Immature natural killer cell (primary cell): ENCODE results near the gene CMSS1. TPM values are rescaled to one million over a fixed set of nuclear protein-coding genes. Genes with fewer than 3 reads are reported as not detected.

Experiments used
- DNase-seq, 3 donors: peaks; one replicate each; pipeline ENCODE4 v3.0.0; 2022; ENCODE audit warnings: mixed read lengths in 1 of 3
- H3K27ac Mint-ChIP-seq, 6 donors: one replicate each; pipeline ENCODE4 v1.8.0; 2020; ENCODE audit warnings: mixed read lengths in 6 of 6, mild to moderate bottlenecking in 5 of 6, inconsistent platforms in 4 of 6, moderate library complexity in 3 of 6
- H3K27me3 Mint-ChIP-seq, 3 donors: one replicate each; pipeline ENCODE4 v1.8.0; 2020 to 2021; ENCODE audit warnings: low read depth in 3 of 3, mild to moderate bottlenecking in 3 of 3, mixed read lengths in 3 of 3, moderate library complexity in 3 of 3, inconsistent platforms in 1 of 3
- H3K36me3 Mint-ChIP-seq, 3 donors: one replicate each; pipeline ENCODE4 v1.8.0; 2020; ENCODE audit warnings: mixed read lengths in 3 of 3, inconsistent platforms in 2 of 3, mild to moderate bottlenecking in 2 of 3
- H3K4me1 Mint-ChIP-seq, 2 donors: one replicate each; pipeline ENCODE4 v1.8.0; 2020; ENCODE audit warnings: inconsistent platforms in 2 of 2, mild to moderate bottlenecking in 2 of 2, mixed read lengths in 2 of 2, moderate library complexity in 1 of 2
- H3K4me3 Mint-ChIP-seq, 5 donors: one replicate each; pipeline ENCODE4 v1.8.0; 2020; ENCODE audit warnings: mild to moderate bottlenecking in 5 of 5, mixed read lengths in 5 of 5, inconsistent platforms in 3 of 5, moderate library complexity in 3 of 5
- H3K9me3 Mint-ChIP-seq, 6 donors: one replicate each; pipeline ENCODE4 v1.8.0; 2020; ENCODE audit warnings: mild to moderate bottlenecking in 6 of 6, mixed read lengths in 6 of 6, inconsistent platforms in 4 of 6, moderate library complexity in 3 of 6
- polyA plus RNA-seq, 3 donors: library from polyadenylated mRNA; unstranded; fragments of 300-500 nt; fragmentation: Illumina TruSeq; gene quantifications; one replicate each; pipeline ENCODE4 v1.2.3, GENCODE V29; 2021

Gene CMSS1
- polyA plus RNA-seq, 3 donors from 2014 or later, result 12.1 to 13.4 (median 12.8) TPM

- H3K36me3 Mint-ChIP-seq, result peaks cover 0 to 6% (median 0%) of the 10 kb centered on the region in 3 donors
- no peaks in the 10 kb centered on the region for H3K9me3 Mint-ChIP-seq
- H3K27me3 Mint-ChIP-seq, result no peaks in the 10 kb centered on the region
- H3K4me3 Mint-ChIP-seq, result no peak overlapping the region
- no peak for DNase-seq
- H3K4me1 Mint-ChIP-seq, result no peaks in the 10 kb centered on the region
- no peak overlapping the region for H3K27ac Mint-ChIP-seq
Observed at GRCh38 chr3:99938270-99938911, 120.7 kb downstream of the CMSS1 start.

- Mint-ChIP-seq H3K4me1 (no peaks in the 10 kb centered on the region), H3K36me3 (peaks cover 0 to 6% (median 0%) of the 10 kb centered on the region in 3 donors), H3K4me3 (no peak overlapping the region), H3K9me3 (no peaks in the 10 kb centered on the region), H3K27ac (no peak overlapping the region), H3K27me3 (peaks cover 0 to 3% (median 0%) of the 10 kb centered on the region in 3 donors)
- no peak for DNase-seq
Observed at GRCh38 chr3:99939876-99940275, 122.2 kb downstream of the CMSS1 start.

- Mint-ChIP-seq H3K4me3 (no peak overlapping the region), H3K9me3 (no peaks in the 10 kb centered on the region), H3K4me1 (peaks cover 0 to 3% of the 10 kb centered on the region in 2 donors), H3K27ac (no peak overlapping the region), H3K36me3 (peaks cover 0 to 6% (median 0%) of the 10 kb centered on the region in 3 donors), H3K27me3 (peaks cover 0 to 3% (median 0%) of the 10 kb centered on the region in 3 donors)
- DNase-seq, result no peak
Observed at GRCh38 chr3:99940350-99940749, 122.7 kb downstream of the CMSS1 start.

GRCh38 chr3:99941211-99941610 lies 123.5 kb downstream of the CMSS1 start:
- Mint-ChIP-seq H3K27me3 (peaks cover 0 to 3% (median 0%) of the 10 kb centered on the region in 3 donors), H3K27ac (no peak overlapping the region), H3K4me3 (no peak overlapping the region), H3K9me3 (no peaks in the 10 kb centered on the region), H3K4me1 (peaks cover 0 to 3% of the 10 kb centered on the region in 2 donors), H3K36me3 (peaks cover 0 to 6% (median 0%) of the 10 kb centered on the region in 3 donors)
- DNase-seq, result no peak

GRCh38 chr3:99943931-99944761 lies 126.5 kb downstream of the CMSS1 start:
- H3K9me3 Mint-ChIP-seq, result no peaks in the 10 kb centered on the region
- peaks cover 0 to 3% (median 0%) of the 10 kb centered on the region in 3 donors for H3K27me3 Mint-ChIP-seq
- DNase-seq, result no peak
- no peak overlapping the region for H3K27ac Mint-ChIP-seq
- peaks cover 0 to 6% (median 0%) of the 10 kb centered on the region in 3 donors for H3K36me3 Mint-ChIP-seq
- H3K4me3 Mint-ChIP-seq, result no peak overlapping the region
- peaks cover 0 to 3% of the 10 kb centered on the region in 2 donors for H3K4me1 Mint-ChIP-seq

- Mint-ChIP-seq H3K27ac (peak overlapping the region in 1 of 6 donors; percentile 16), H3K4me3 (no peak overlapping the region), H3K9me3 (no peaks in the 10 kb centered on the region), H3K27me3 (peaks cover 0 to 3% (median 0%) of the 10 kb centered on the region in 3 donors), H3K4me1 (peaks cover 0 to 3% of the 10 kb centered on the region in 2 donors), H3K36me3 (peaks cover 0 to 6% (median 0%) of the 10 kb centered on the region in 3 donors)
- DNase-seq, result no peak
Observed at GRCh38 chr3:99945328-99945995, 127.8 kb downstream of the CMSS1 start.

- no peaks in the 10 kb centered on the region for H3K36me3 Mint-ChIP-seq
- peaks cover 0 to 3% of the 10 kb centered on the region in 2 donors for H3K4me1 Mint-ChIP-seq
- H3K9me3 Mint-ChIP-seq, result no peaks in the 10 kb centered on the region
- peaks cover 0 to 3% (median 0%) of the 10 kb centered on the region in 3 donors for H3K27me3 Mint-ChIP-seq
- H3K27ac Mint-ChIP-seq, result no peak overlapping the region
- H3K4me3 Mint-ChIP-seq, result no peak overlapping the region
- DNase-seq, result no peak
Observed at GRCh38 chr3:99947356-99947755, 129.7 kb downstream of the CMSS1 start.

GRCh38 chr3:99948467-99949089 lies 130.9 kb downstream of the CMSS1 start:
- no peaks in the 10 kb centered on the region for H3K36me3 Mint-ChIP-seq
- no peaks in the 10 kb centered on the region for H3K9me3 Mint-ChIP-seq
- no peak for DNase-seq
- no peak overlapping the region for H3K4me3 Mint-ChIP-seq
- H3K27ac Mint-ChIP-seq, result no peak overlapping the region
- peaks cover 0 to 3% (median 0%) of the 10 kb centered on the region in 3 donors for H3K27me3 Mint-ChIP-seq
- H3K4me1 Mint-ChIP-seq, result peaks cover 0 to 3% of the 10 kb centered on the region in 2 donors

GRCh38 chr3:99949956-99950670 lies 132.5 kb downstream of the CMSS1 start:
- DNase-seq, result no peak
- Mint-ChIP-seq H3K9me3 (no peaks in the 10 kb centered on the region), H3K4me3 (no peak overlapping the region), H3K36me3 (no peaks in the 10 kb centered on the region), H3K27ac (no peak overlapping the region), H3K4me1 (peaks cover 0 to 2% of the 10 kb centered on the region in 2 donors), H3K27me3 (no peaks in the 10 kb centered on the region)

GRCh38 chr3:99950921-99951320 lies 133.3 kb downstream of the CMSS1 start:
- no peaks in the 10 kb centered on the region for H3K36me3 Mint-ChIP-seq
- H3K9me3 Mint-ChIP-seq, result no peaks in the 10 kb centered on the region
- no peak overlapping the region for H3K27ac Mint-ChIP-seq
- no peak overlapping the region for H3K4me3 Mint-ChIP-seq
- no peaks in the 10 kb centered on the region for H3K4me1 Mint-ChIP-seq
- H3K27me3 Mint-ChIP-seq, result no peaks in the 10 kb centered on the region
- DNase-seq, result no peak

- H3K36me3 Mint-ChIP-seq, result no peaks in the 10 kb centered on the region
- no peak overlapping the region for H3K4me3 Mint-ChIP-seq
- DNase-seq, result no peak
- H3K27me3 Mint-ChIP-seq, result no peaks in the 10 kb centered on the region
- H3K9me3 Mint-ChIP-seq, result no peaks in the 10 kb centered on the region
- H3K27ac Mint-ChIP-seq, result no peak overlapping the region
- no peaks in the 10 kb centered on the region for H3K4me1 Mint-ChIP-seq
Observed at GRCh38 chr3:99951701-99952100, 134.0 kb downstream of the CMSS1 start.

GRCh38 chr3:99952306-99952705 lies 134.6 kb downstream of the CMSS1 start:
- H3K27ac Mint-ChIP-seq, result no peak overlapping the region
- no peaks in the 10 kb centered on the region for H3K9me3 Mint-ChIP-seq
- no peaks in the 10 kb centered on the region for H3K4me1 Mint-ChIP-seq
- H3K4me3 Mint-ChIP-seq, result no peak overlapping the region
- no peaks in the 10 kb centered on the region for H3K36me3 Mint-ChIP-seq
- no peaks in the 10 kb centered on the region for H3K27me3 Mint-ChIP-seq
- no peak for DNase-seq

- Mint-ChIP-seq H3K36me3 (no peaks in the 10 kb centered on the region), H3K27ac (no peak overlapping the region), H3K27me3 (no peaks in the 10 kb centered on the region), H3K9me3 (no peaks in the 10 kb centered on the region), H3K4me1 (no peaks in the 10 kb centered on the region), H3K4me3 (no peak overlapping the region)
- no peak for DNase-seq
Observed at GRCh38 chr3:99953596-99953995, 135.9 kb downstream of the CMSS1 start.
